NCI-H2107 (cell line): ENCODE measurements around the gene SLC6A12.
A peak's percentile ranks its signal among the peaks of the same experiment; 100 is the strongest.
"Not testable (repeated sequence)": the region's sequence is repeated elsewhere in the genome, so short reads cannot be mapped to it uniquely, and the experiment has no call there.

Experiments used
- DNase-seq: peaks from one replicate; lab custom pipeline; 2025; lab: John Stamatoyannopoulos, UW

SLC6A12 gene

DNA sequence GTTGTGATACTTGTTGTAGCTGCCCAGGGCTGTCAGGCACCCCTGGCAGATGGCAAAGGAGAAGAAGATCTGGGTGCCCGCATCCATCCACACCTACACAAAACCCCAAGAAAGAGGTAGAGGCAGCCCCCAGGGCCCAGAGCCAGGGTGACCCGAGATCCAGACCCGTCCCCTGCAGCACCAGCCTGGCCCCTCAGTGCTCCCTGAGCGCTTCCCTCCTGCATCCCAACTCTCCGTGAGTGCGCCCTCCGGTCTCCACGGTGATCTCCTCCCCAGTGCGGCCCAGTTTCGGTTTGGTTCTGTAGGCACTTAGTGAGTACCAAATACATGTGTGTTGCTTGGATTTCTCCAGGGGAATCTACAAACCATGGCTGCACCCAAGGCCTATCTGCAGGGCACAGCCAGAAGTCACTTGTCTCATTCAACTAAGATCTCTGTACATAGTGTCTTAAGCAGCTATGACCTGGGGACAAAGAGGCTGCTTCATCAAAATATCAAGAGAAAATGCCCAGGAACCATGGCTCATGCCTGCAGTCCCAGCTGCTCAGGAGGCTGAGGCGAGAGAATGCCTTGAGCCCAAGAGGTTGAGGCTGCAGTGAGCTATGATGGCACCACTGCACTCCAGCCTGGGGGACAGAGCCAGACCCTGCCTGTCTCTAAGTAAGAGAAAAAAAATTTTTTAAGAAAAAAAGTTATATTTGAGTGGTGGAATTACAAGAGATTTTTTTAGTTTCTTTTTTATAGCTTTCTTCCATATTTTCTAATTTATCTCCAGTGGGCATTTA, 15.9 kb downstream of the SLC6A12 start:
- no peak for DNase-seq

DNA sequence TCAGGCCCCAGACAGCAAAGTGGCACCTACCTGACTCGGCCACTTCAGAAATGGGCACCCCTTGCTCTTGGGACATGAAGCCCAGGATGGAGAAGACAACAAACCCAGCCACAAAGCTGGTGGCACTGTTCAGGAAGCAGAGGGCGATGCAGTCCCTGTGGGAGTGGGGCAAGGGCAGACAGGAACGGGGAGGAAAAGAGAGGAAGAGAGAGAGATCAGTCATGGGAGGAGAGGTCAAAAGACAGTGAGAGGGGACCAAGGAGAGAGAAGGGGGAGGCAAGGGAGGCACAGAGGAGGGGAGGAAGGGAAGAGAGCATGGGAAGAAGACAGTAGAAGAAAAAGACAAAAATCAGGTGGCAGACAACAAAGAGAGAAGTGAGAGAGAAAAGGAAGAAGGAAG, 16.6 kb downstream of the SLC6A12 start:
- DNase-seq = no peak

DNA sequence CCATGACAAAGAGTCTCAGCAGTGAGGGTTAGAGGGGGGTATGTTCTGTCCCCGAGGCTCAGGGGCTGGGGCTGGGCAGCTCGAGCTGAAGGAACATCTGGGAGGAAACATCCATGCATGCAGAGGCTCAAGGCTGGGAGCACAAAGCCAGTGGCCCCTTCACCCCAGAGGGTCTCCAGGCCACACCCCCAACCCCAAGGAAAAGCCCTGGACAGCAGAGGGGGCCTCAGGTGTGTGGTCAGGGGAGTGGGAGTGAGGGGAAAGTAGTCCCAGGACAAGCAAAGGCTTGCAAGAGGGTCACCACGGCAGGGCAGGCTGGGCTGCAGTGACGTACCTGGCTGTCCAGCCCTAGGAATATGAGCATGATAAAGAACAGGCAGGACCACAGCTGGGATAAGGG, 17.5 kb downstream of the SLC6A12 start:
- DNase-seq = no peak

DNA sequence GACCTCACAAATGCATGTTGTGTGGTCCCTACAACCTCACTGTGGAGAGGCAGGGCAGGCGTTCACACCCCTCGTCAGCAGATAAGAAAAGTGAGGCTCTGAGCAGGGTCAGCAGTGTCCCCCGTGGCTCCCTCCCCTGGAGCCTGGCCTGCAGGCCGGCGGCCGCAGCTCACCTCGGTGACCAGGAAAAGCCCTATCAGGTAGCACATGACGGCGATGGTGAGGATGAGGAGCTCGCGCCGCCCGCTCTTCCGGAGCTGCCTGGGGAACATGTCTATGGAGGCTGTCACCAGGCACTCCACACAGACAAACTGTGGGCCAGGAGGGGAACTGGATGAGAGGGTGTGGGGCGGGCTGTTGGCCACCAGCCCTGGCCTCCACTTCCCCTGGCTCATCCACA, 18.0 kb downstream of the SLC6A12 start:
- DNase-seq = no peak

DNA sequence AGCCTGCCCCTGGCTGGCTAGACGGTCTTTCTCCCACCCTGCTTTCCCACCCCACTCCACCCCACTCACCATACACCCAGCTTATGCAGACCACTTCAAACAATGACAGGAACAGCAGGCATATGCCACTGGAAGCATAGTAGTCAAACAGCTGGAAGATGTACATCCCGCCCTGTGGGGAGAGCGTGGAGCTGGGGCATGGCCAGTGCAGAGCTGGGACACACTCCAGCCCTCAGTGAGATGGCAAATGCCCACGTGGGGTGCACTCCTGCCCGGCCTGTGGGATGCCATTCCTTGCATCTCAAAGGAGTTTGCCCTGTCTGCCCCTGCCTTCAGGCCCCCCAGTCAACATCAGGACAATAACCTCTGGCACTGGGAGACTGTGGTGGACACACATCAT, 18.8 kb downstream of the SLC6A12 start:
- no peak for DNase-seq

DNA sequence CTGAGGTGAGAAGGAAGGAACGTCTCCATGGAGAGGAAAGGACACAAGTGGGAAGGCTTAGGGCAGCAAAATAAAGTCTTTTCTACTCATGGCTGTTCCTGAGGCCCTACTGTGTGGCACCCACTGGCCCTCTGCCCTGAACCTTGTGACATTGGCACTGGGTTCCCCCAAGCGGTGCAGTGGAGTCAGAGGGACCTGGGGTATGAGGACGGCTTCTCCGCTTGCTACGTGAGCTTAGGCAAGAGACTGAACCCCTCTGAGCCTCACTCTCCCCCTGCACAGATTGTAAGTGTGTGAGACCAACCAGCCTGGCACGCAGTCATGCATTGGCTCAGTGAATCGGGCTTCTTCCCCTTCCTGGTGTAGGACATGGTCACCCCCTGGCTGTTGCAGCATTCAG, 19.7 kb downstream of the SLC6A12 start:
- no peak for DNase-seq

DNA sequence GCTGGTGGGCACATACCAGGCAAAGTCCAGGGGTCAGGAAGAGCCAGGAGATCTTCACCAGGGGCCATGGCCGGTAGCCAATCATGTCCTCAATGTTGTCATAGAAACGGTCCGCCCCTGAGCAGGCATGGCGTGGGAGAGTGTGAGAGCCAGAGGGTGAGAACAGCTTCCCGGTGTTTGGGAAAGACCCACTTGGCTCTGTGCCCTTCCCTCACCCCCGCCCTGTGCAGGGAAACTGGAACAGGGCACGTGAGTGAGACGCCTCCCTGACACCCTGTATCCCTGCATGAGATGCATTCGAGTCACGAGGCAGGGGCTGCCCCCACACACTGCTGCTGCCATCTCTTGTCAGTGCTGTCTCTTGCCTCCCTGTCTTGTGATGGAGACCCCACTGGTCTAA, 20.7 kb downstream of the SLC6A12 start:
- DNase-seq = no peak

DNA sequence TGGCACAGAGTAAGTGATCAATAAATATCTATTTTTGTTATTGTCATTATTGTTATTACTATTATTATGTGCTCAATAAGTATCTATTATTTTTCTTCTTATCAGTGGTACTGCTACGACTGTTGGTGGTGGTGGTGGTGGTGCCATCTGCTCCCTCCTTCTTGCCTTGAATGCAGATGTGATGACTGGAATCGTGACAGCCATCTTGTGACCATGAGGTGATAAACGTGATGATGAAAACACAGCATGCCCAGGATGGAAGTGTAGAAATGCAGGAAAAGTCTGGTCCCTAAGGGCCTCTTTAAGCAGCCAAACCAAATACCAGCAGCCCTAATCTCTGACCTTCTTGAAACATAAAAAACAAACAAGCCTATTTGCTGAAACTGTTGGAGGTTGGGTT, 22.4 kb downstream of the SLC6A12 start:
- no peak for DNase-seq

DNA sequence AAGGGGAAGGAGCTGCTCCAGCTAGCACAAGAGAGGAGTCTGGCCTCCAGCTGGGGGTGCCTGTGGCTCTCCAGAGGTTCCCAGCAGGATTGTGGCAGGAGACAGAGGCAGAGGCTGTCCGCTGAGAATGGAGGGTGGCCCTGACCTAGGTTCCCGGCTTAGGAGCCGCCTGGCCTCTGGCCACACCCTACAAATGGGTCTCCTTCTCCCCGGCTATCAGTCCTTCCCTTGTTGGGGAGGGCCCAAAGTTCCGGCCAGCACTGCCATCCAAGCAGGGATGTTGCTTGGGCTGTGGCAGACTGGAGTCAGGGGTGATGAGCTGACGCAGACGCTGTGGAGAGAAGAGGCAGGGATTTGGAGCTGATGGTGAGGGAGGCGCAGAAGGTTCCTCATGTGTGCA, 23.1 kb downstream of the SLC6A12 start:
- no peak for DNase-seq

DNA sequence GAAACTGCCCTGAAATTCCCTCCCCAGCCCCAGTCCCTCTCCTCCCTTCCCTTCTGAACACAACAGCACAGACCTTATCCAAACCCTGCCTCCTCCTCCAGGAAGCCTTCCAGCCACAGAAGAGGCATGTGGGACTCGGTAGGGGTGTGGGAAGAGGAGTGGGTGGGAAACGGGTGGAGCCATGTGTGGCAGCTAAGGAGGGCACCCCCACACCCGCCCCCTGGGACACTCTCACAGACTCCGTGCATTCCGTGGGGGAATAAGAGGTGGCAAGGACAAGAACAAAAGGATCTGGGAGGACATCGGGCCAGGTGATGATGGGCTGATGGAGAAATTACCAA, 24.4 kb downstream of the SLC6A12 start:
- no peak for DNase-seq

DNA sequence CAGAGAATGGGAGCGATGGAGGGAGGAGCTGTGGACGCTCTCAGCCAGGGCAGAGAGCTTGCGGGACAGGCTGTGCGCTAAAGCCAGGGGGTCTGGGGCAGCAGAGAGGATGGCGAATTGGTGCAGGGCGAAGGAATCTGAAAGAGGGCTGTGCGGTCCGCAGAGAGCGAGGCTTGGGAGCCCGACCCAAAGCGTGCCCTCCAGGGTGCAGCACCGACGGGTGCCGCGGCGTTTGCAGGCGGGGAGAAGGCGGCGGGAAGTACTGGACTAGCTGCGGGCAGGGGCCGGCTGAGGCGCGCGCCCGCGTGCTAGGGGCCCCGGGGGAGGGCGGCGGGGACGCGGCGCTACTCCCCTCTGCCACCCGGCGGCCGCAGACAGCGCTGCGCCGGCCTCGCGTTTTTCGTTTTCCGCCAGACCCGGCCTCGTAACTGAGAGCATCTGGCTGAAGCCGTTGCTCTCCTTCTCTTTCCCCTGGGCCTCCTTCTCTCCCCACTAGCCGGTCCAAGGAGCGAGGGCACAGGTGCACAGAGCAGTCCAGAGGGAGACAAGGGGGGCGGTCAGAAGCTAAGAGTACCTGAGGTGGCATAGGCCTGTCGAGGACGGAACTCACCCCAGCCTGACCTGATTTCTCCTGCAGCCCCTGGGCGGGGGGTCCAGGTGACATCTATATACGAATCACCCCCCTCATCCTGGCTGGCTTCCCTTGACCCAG, 24.9 kb downstream of the SLC6A12 start:
- peak; percentile 42 for DNase-seq

DNA sequence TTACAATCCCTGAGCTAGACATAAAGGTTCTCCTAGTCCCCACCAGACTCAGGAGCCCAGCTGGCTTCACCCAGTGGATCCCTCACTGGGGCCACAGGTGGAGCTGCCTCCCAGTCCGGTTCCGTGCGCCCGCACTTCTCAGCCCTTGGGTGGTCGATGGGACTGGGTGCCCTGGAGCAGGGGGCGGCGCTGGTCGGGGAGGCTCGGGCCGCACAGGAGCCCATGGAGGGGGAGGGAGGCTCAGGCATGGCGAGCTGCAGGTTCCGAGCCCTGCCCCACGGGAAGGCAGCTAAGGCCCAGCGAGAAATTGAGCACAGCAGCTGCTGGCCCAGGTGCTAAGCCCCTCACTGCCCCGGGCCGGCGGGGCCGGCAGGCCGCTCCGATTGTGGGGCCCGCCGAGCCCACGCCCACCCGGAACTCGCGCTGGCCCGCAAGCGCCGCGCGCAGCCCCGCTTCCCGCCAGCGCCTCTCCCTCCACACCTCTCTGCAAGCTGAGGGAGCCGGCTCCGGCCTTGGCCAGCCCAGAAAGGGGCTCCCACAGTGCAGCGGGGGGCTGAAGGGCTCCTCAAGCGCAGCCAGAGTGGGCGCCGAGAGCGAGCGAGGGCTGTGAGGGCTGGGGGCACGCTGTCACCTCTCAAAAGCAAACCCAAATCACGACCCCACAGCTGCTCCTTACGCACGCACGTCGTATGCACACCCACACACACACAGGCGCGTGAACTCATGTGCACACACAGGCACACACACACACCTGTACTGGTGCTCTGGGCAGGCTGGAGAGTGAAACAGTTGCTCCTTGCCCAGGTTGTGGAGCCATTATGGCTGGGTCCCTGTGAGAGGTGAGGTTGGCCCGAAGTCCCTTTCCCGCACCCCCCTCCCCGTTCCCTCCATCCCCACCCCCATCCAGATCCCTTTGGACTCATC, 25.7 kb downstream of the SLC6A12 start:
- not testable (repeated sequence) for DNase-seq

DNA sequence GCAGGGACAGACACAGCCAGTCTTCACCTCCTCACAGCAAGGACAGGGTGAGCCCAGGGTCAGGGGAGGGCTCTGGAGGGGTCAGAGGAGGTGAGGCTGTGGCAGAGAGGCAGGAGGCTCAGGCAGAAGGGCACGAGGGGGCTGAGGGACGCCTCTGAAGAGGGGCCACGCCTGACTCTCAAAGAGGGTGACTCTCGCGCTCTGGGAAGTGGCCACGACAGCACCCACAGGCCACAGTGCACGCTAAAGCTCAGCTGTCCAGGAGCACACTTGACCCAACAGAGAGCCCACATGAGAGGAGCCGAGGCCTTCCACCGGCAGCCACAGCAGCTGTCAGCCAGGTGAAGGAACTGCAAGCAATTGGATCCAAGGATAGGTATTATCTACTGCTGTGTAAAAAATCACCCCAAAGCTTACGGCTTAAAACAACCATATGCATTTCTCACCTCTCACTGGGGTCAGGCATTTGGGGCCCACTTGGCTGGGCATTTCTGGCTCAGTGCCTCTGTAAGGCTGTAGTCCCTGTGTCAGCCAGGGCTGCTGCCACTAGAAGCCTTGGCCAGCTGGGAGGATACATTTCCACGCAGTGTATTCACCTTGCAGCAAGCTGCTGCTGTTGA, 27.8 kb downstream of the SLC6A12 start:
- DNase-seq = no peak

DNA sequence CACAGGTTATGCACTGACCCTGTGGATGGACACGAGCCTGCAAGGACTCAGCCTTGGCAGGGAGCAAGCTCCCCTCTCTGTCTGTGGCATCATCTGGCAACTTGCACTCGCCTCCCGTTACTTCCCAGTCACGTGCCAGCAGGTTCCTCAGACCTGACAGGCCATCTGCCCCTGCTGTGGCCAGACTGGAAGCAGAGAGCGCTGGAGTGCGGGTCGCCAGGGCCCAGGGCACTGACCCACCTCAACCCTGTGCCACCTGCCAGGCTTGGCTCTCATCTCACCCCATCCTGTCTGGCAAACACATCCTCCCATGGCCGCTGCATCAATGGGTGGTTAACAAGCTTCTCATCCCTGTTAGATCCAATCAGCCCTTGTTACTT, 28.4 kb downstream of the SLC6A12 start:
- no peak for DNase-seq

DNA sequence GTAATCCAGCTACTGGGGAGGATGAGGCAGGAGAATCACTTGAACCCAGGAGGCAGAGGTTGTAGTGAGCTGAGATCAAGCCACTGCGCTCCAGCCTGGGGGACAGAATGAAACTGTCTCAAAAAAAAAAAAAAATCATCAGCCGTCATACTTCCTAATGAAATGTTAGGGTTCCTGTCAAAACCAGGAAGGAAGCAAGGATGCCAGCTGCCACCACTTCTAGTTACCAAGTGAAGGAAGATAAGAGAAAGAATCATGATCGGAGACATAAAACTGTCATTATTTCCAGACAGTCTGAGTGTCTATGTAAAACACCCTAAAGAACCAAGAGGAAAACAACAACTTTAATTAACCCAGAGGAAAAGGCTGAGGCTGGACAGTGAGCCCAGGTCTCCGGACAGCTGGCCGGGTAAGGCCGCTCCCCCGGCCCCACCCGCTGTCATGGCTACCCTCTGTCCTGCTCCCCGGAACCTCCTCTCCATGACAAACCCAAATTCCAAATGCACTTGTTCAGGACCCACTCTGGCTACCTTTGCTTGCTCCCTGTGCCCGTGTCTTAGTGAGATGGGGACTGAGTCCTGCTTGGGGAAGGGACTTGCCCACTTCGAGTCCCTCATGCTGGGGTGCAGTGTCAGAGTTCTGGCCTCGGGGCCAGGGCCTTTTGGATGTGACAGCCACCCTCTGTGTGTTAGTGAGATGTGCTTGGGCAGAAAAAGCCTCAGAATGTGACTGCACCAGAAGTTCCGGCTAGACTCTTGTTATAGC, 29.0 kb downstream of the SLC6A12 start:
- DNase-seq = no peak

DNA sequence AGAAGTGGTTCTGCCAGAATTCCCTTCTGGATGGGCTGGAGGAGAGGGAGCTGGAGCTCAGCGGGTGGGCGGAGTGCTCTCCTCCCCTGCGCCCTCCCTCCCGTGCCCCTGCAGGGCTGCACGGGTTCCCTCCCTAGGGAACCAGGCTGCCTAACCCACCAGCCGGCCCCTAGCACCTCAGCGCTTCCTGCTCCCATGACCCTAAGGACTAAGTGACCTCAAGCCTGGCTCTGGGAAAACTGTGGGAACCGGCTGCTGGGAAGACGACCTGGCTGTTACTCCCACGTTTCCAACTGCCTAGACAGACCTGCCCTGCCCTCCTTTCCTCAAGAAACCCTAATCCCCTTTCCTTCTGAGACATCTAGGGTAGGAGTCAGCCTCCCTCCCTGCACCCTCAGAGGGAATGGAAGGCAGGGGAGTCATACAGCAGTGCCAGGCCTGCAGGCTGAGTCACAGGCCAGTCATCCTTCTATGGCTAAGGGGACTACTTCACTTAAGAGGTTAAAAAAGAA, 31.5 kb downstream of the SLC6A12 start:
- no peak for DNase-seq

DNA sequence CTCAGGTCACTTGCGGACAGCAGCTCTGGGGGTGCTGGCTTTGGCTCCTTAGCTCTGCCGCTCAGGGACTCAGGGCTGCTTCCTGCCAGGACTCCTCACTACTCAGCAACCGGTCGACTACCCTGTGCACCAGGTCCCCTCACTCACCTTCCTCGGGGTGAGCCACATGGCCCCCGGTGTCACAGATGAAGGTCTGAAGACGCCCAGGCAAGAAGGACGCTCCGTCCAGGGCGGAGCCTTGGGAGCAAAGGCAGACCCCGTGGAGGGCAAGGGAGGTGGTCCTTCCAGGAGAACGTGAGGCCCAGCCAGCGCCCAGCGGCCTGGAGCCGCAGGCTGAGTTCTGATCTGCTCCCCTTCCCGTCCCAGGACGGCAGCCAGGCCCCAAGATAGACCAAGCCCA, 32.0 kb downstream of the SLC6A12 start:
- no peak for DNase-seq

DNA sequence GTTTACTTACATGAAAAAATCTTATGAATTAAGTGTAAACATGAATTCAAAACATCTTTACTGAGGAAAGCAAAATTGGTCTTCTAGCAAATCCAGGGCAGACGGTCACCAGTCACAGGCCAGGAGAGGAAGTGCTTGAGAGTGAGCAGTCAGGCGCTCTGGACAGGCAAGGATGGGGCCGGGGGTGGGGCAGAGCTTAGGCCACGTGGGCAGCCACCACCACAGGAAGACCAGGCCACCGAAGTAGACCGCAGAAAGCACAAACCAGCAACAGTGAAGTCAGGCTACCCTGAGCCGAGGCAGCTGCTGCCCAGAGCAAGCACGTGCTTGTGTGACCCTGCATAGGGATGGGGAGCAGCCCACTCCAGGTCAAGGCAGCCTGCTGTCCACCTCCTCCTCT, 33.5 kb downstream of the SLC6A12 start:
- no peak for DNase-seq

DNA sequence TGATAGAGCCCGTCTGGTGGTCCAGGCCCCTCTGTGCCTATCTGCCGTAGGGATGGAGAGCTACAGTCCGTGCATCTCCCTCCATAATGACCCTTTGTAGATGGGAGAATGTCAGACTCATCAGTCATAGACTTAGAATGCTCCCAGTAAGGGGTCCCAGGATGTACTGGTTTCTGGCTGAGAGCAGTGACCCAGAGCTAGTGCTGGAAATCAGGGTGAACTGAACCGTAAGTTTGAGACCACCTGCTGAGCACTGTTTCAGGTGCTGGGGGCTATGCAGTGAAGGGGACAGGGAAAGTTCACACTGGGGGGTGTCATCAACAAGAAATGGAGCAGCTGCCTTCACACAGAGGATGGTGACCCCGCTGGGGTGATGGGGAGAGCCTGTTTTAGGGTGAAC, 34.1 kb downstream of the SLC6A12 start:
- no peak for DNase-seq

DNA sequence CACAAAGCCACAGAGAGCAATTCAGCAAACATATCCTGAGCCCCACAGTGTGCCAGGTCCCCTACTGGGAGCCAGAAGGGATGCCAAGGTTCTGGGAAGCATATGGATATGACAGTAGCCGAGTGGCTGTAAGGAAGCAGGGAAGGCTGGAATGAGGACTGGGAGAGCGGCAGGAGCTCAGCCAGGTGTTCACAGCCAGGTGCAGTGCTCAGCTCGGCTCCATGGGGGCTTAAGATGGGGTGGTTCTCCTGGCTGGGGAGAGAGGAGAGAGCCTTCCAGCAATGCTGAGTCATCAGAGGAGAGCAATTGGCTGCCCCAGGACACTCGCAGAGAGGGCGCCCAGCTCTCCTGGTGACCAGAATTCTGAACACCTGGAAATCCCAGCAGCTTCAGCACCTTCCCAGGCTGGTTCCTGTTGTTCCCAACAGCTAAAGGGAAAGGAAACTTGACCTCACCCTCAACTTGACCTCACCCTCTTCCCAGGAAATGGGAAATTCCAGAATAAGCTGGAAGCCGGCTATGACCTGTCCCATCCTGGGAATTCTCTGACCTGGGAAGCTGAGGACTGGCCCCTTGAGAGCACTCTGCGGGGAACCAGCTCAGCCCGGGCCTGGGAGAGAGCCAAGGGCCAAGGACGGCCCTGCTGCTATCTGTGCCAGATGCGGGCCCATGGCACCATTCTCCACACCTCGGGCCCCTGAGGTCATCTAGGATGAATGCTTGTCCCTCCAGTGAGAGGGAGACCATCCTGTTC, 34.6 kb downstream of the SLC6A12 start:
- peak; percentile 57 for DNase-seq

DNA sequence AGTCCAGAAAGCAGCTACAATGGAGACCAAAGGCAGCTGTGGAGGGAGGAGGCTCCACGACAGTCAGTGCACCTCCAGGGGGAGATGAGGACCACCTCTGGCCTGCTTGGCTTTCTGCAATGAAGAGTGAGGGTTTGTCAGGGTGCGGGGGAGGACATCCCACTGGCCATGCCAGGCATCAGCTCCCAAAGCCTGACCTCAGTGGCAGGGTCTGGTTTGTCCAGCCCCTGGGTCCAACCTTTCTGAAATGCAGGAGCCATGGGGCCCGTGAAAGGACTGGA, 35.2 kb downstream of the SLC6A12 start:
- no peak for DNase-seq
